CD14-positive monocyte (primary cell): ENCODE measurements around the gene ANKRD44. TPM values are rescaled to one million over a fixed set of nuclear protein-coding genes. Genes with fewer than 3 reads are reported as not detected.

ENCODE experiments used
- DNase-seq, 3 donors: peaks; one replicate each; pipeline ENCODE4 v3.0.0-alpha.2; 2011 to 2022
- H2AFZ ChIP-seq: 2 replicates; pipeline ENCODE4 v1.6.0; 2012; ENCODE audit warnings: mild to moderate bottlenecking, low read depth, low read length, inconsistent platforms; ENCODE audit not compliant: insufficient read depth, poor library complexity, severe bottlenecking
- H3K27ac ChIP-seq, 2 donors: 1 replicate in 1 of 2; 2 replicates in 1 of 2; pipeline ENCODE4 v1.5.1; 2012 to 2013; ENCODE audit warnings: low read length in 2 of 2, control low read depth in 1 of 2, inconsistent platforms in 1 of 2, low read depth in 1 of 2, mild to moderate bottlenecking in 1 of 2
- H3K27me3 ChIP-seq, 2 donors: one replicate each; pipeline versions ENCODE4 v1.6.0 to v1.6.1; 2011 to 2013; ENCODE audit warnings: low read length in 2 of 2; ENCODE audit not compliant: control insufficient read depth in 2 of 2, insufficient read depth in 2 of 2
- H3K36me3 ChIP-seq, 2 donors: replicated peaks in 1 of 2; 1 replicate in 1 of 2; 2 replicates in 1 of 2; pipeline versions ENCODE4 v1.5.1 to v1.6.1; 2012 to 2013; ENCODE audit warnings: low read length in 2 of 2, control low read depth in 1 of 2, inconsistent platforms in 1 of 2, mild to moderate bottlenecking in 1 of 2; ENCODE audit not compliant: insufficient read depth in 2 of 2, control insufficient read depth in 1 of 2
- H3K4me1 ChIP-seq, 2 donors: 1 replicate in 1 of 2; 2 replicates in 1 of 2; pipeline versions ENCODE4 v1.5.1 to v1.6.1; 2012 to 2013; ENCODE audit warnings: low read length in 2 of 2, control low read depth in 1 of 2, inconsistent platforms in 1 of 2, mild to moderate bottlenecking in 1 of 2, moderate library complexity in 1 of 2; ENCODE audit not compliant: insufficient read depth in 2 of 2, control insufficient read depth in 1 of 2
- H3K4me2 ChIP-seq: replicated peaks from 2 replicates; pipeline ENCODE3; 2012; ENCODE audit warnings: low read length, moderate library complexity, mild to moderate bottlenecking; ENCODE audit not compliant: poor library complexity, severe bottlenecking; ENCODE audit errors: extremely low read depth
- H3K4me3 ChIP-seq, 3 experiments: fragments of 200-600 bp in 1 of 3; sonication (generic) in 1 of 3; replicated peaks in 1 of 3; 1 replicate in 2 of 3; 2 replicates in 1 of 3; pipeline ENCODE4 v1.5.1; 2011 to 2013; ENCODE audit warnings: low read length in 3 of 3, mild to moderate bottlenecking in 3 of 3, control low read depth in 2 of 3, low read depth in 2 of 3, inconsistent platforms in 1 of 3, moderate library complexity in 1 of 3
- H3K79me2 ChIP-seq: 2 replicates; pipeline ENCODE4 v1.6.0; 2012; ENCODE audit warnings: mild to moderate bottlenecking, control low read depth, inconsistent platforms, low read length, moderate library complexity; ENCODE audit not compliant: insufficient read depth
- H3K9ac ChIP-seq: 2 replicates; pipeline ENCODE4 v1.6.0; 2017; ENCODE audit warnings: low read length, mild to moderate bottlenecking; ENCODE audit not compliant: insufficient read depth, poor library complexity, severe bottlenecking
- H3K9me3 ChIP-seq, 2 donors: replicated peaks in 1 of 2; 1 replicate in 1 of 2; 2 replicates in 1 of 2; pipeline versions ENCODE4 v1.5.1 to v1.6.1; 2012 to 2013; ENCODE audit warnings: low read length in 2 of 2, control low read depth in 1 of 2; ENCODE audit not compliant: control insufficient read depth in 1 of 2, insufficient read depth in 1 of 2
- H4K20me1 ChIP-seq: 2 replicates; pipeline ENCODE4 v1.6.0; 2012; ENCODE audit warnings: mild to moderate bottlenecking, low read length, control low read depth, moderate library complexity; ENCODE audit not compliant: insufficient read depth
- H3K27ac Mint-ChIP-seq, 7 donors: one replicate each; pipeline ENCODE4 v1.8.0; 2020; ENCODE audit warnings: mild to moderate bottlenecking in 7 of 7, mixed read lengths in 7 of 7, moderate library complexity in 6 of 7, inconsistent platforms in 2 of 7
- H3K27me3 Mint-ChIP-seq, 3 donors: one replicate each; pipeline ENCODE4 v1.8.0; 2021 to 2022; ENCODE audit warnings: low read depth in 3 of 3, mild to moderate bottlenecking in 3 of 3, mixed read lengths in 3 of 3, moderate library complexity in 3 of 3, inconsistent platforms in 1 of 3
- H3K36me3 Mint-ChIP-seq, 2 donors: one replicate each; pipeline ENCODE4 v1.8.0; 2020; ENCODE audit warnings: mixed read lengths in 2 of 2, inconsistent platforms in 1 of 2, mild to moderate bottlenecking in 1 of 2
- H3K4me1 Mint-ChIP-seq: one replicate; pipeline ENCODE4 v1.8.0; 2020; ENCODE audit warnings: mild to moderate bottlenecking, mixed read lengths
- H3K4me3 Mint-ChIP-seq, 2 donors: one replicate each; pipeline ENCODE4 v1.8.0; 2020; ENCODE audit warnings: mild to moderate bottlenecking in 2 of 2, mixed read lengths in 2 of 2, moderate library complexity in 1 of 2
- H3K9me3 Mint-ChIP-seq, 7 donors: one replicate each; pipeline ENCODE4 v1.8.0; 2020 to 2022; ENCODE audit warnings: mixed read lengths in 7 of 7, mild to moderate bottlenecking in 6 of 7, moderate library complexity in 6 of 7, inconsistent platforms in 2 of 7
- WGBS: methylation state at CpG from one replicate; pipeline ENCODE4 v1.1.5; 2013; ENCODE audit warnings: missing lambda C conversion rate; ENCODE audit not compliant: insufficient coverage; 5-methylcytosine and 5-hydroxymethylcytosine counted together
- intact Hi-C, 2 donors: fragments of 100-400 bp; cut with micrococcal nuclease; formaldehyde crosslinking; loops; one replicate each; pipeline versions ENCODE4 v1.15.0 to v1.15.1; 2023
- polyA plus RNA-seq, 3 donors: library from polyadenylated mRNA; depleted of rRNA in 1 of 3; unstranded in 2 of 3; stranded (reverse) in 1 of 3; fragments of 300-500 nt in 2 of 3; fragments of >200 nt in 1 of 3; fragmentation: Illumina TruSeq in 2 of 3; gene quantifications; 1 replicate in 2 of 3; 2 replicates in 1 of 3; pipeline ENCODE4 v1.2.3, GENCODE V29; 2012 to 2021
- TF ChIP-seq, protein P1 (sequence below): fragments of 200-600 bp; IDR thresholded peaks from one replicate; pipeline ENCODE4 v1.8.0; 2022; ENCODE audit warnings: antibody characterized with exemption, mild to moderate bottlenecking

The ANKRD44 gene
- polyA plus RNA-seq, 3 donors: 55.7 to 91.9 (median 64.9) TPM

DNA sequence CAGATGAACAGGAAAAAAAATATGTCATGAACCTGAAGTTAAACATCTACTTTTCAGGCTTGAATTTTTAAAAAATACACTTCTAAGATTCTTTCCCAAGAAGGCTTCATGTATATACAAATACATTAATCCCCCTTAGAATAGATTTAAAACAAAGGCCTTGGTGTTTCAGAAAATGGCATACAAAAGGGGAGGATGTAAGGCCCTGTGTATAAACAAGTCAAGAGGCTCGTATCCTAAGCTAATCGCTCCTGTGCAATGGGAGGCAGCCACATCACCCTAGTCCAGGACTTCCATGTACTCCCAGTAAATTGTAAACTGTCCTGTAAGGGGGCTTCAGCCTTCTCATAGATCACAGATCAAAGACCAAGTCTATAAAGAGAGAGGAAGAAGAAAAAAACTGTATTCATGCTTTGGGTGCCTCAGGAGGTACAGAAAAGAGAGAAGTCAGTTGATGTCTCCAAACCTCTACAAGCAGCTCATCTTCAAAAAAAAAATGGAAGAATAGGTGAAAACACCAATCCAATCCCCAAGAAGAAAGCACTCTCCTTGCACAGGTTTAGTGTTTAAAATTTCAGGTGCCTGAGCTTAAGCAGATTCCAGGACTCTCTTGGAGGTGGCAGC lies 53.9 kb downstream of the ANKRD44 start:
- peak overlapping the region; percentile 2 to 95 for H3K27ac ChIP-seq
- no peaks in the 10 kb centered on the region for H3K27me3 ChIP-seq
- H2AFZ ChIP-seq: peak overlapping the region; percentile 24
- peaks cover 10% of the 10 kb centered on the region for H4K20me1 ChIP-seq
- intact Hi-C loops: loop anchor here (5.0 to 10.0 kb wide), 4 partner anchors 36 to 52 kb away; no protein-coding TSS in a partner anchor
- H3K9me3 ChIP-seq: no peaks in the 10 kb centered on the region
- no CpG with 5 or more reads among the region's 2 CpGs for WGBS
- H3K36me3 ChIP-seq: no peaks in the 10 kb centered on the region
- H3K4me3 Mint-ChIP-seq: peak overlapping the region; percentile 13 to 89
- peaks cover 64% of the 10 kb centered on the region for H3K4me1 Mint-ChIP-seq
- peaks cover 0 to 2% (median 0%) of the 10 kb centered on the region in 3 donors for H3K27me3 Mint-ChIP-seq
- no peak overlapping the region for H3K9ac ChIP-seq
- H3K4me1 ChIP-seq: peaks cover 63 to 73% of the 10 kb centered on the region in 2 donors
- H3K79me2 ChIP-seq: peaks cover 89% of the 10 kb centered on the region
- peak overlapping the region; percentile 98 to 100 (median 99) for H3K27ac Mint-ChIP-seq
- peaks cover 0 to 3% (median 0%) of the 10 kb centered on the region in 7 donors for H3K9me3 Mint-ChIP-seq
- H3K36me3 Mint-ChIP-seq: peaks cover 2 to 4% of the 10 kb centered on the region in 2 donors
- no peak for DNase-seq
- TF ChIP-seq, protein P1, sequence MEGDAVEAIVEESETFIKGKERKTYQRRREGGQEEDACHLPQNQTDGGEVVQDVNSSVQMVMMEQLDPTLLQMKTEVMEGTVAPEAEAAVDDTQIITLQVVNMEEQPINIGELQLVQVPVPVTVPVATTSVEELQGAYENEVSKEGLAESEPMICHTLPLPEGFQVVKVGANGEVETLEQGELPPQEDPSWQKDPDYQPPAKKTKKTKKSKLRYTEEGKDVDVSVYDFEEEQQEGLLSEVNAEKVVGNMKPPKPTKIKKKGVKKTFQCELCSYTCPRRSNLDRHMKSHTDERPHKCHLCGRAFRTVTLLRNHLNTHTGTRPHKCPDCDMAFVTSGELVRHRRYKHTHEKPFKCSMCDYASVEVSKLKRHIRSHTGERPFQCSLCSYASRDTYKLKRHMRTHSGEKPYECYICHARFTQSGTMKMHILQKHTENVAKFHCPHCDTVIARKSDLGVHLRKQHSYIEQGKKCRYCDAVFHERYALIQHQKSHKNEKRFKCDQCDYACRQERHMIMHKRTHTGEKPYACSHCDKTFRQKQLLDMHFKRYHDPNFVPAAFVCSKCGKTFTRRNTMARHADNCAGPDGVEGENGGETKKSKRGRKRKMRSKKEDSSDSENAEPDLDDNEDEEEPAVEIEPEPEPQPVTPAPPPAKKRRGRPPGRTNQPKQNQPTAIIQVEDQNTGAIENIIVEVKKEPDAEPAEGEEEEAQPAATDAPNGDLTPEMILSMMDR: no peak
- H3K4me2 ChIP-seq: peak overlapping the region; percentile 70
- peak overlapping the region in 1 of 3 experiments; percentile 68 for H3K4me3 ChIP-seq

DNA sequence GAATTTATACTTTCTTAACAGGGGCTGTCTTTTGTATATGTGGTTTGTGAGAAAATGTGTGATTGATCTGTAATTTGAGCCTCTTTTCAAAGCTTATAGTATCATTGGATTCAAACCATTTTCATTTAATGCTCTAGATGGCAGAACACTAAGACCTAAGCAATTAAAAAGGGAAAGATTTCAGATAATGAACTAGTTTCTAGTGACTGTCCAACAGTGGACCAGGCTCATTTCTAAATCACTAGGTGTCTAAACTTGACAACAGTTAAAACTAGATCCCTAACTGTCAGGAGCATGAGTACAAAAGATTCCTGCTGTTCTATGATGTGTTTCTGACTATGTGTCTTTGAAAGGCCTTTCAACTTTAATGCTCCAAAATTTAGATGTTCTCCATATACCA lies 54.6 kb downstream of the ANKRD44 start:
- H3K36me3 Mint-ChIP-seq: peaks cover 2 to 4% of the 10 kb centered on the region in 2 donors
- peaks cover 10% of the 10 kb centered on the region for H4K20me1 ChIP-seq
- H3K4me1 ChIP-seq: peaks cover 60 to 67% of the 10 kb centered on the region in 2 donors
- H3K27ac Mint-ChIP-seq: peak overlapping the region; percentile 98 to 100 (median 99)
- H3K4me1 Mint-ChIP-seq: peaks cover 64% of the 10 kb centered on the region
- H3K9me3 Mint-ChIP-seq: peaks cover 0 to 3% (median 0%) of the 10 kb centered on the region in 7 donors
- H3K4me2 ChIP-seq: peak overlapping the region; percentile 70
- H3K27me3 Mint-ChIP-seq: peaks cover 0 to 2% (median 0%) of the 10 kb centered on the region in 3 donors
- no peaks in the 10 kb centered on the region for H3K9me3 ChIP-seq
- DNase-seq: no peak
- peak overlapping the region; percentile 24 for H2AFZ ChIP-seq
- intact Hi-C loops: loop anchor here (5.0 to 10.0 kb wide), 4 partner anchors 36 to 51 kb away; no protein-coding TSS in a partner anchor
- peak overlapping the region; percentile 68 to 89 for H3K4me3 Mint-ChIP-seq
- no peaks in the 10 kb centered on the region for H3K27me3 ChIP-seq
- peak overlapping the region; percentile 89 to 95 for H3K27ac ChIP-seq
- no peaks in the 10 kb centered on the region for H3K36me3 ChIP-seq
- peaks cover 90% of the 10 kb centered on the region for H3K79me2 ChIP-seq
- TF ChIP-seq, protein P1: no peak
- peak overlapping the region; percentile 24 to 68 (median 50) for H3K4me3 ChIP-seq
- peak overlapping the region; percentile 57 for H3K9ac ChIP-seq
